Measurements from ENCODE around the gene KIRREL3. TPM values are rescaled to one million over a fixed set of nuclear protein-coding genes. Genes with fewer than 3 reads are reported as not detected.

The KIRREL3 gene
- total RNA-seq, 1 donor: 0.45 TPM

DNA sequence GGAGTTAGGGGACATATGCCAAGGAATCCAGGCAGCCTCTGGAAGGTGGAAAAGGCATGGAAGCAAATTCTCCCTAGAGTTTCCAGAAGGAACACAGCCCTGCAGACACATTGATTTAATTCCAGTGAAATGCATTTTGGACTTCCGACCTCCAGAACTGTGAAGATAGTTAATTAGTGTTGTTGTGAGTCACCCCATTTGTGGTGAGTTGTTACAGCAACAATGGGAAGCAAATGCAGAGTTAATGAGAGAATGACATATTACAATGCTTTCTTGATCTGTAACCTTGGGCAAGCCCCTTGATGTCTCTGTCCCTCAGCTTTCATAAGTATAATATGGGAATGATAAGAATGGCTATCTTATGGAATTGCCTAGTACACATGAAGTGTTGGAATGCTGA lies 178.7 kb downstream of the KIRREL3 start:
- H3K4me3 ChIP-seq (ENCODE audit: low read depth, low read length): no peak overlapping the region
- DNase-seq (ENCODE audit: low read depth): no peak

GRCh38 chr11:126819194-126819593 lies 181.4 kb downstream of the KIRREL3 start:
- no peak for DNase-seq (ENCODE audit: low read depth)
- TF ChIP-seq, protein P1, sequence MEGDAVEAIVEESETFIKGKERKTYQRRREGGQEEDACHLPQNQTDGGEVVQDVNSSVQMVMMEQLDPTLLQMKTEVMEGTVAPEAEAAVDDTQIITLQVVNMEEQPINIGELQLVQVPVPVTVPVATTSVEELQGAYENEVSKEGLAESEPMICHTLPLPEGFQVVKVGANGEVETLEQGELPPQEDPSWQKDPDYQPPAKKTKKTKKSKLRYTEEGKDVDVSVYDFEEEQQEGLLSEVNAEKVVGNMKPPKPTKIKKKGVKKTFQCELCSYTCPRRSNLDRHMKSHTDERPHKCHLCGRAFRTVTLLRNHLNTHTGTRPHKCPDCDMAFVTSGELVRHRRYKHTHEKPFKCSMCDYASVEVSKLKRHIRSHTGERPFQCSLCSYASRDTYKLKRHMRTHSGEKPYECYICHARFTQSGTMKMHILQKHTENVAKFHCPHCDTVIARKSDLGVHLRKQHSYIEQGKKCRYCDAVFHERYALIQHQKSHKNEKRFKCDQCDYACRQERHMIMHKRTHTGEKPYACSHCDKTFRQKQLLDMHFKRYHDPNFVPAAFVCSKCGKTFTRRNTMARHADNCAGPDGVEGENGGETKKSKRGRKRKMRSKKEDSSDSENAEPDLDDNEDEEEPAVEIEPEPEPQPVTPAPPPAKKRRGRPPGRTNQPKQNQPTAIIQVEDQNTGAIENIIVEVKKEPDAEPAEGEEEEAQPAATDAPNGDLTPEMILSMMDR (IDR thresholded peaks at IDR 0.05; ENCODE audit: insufficient read depth, low read length): no peak
- H3K4me3 ChIP-seq (ENCODE audit: low read depth, low read length): no peak overlapping the region

More for the DNA sequence above, 178.7 kb downstream of the KIRREL3 start:
- TF ChIP-seq, protein P1 (IDR thresholded peaks at IDR 0.05; ENCODE audit: insufficient read depth, low read length): no peak

DNA sequence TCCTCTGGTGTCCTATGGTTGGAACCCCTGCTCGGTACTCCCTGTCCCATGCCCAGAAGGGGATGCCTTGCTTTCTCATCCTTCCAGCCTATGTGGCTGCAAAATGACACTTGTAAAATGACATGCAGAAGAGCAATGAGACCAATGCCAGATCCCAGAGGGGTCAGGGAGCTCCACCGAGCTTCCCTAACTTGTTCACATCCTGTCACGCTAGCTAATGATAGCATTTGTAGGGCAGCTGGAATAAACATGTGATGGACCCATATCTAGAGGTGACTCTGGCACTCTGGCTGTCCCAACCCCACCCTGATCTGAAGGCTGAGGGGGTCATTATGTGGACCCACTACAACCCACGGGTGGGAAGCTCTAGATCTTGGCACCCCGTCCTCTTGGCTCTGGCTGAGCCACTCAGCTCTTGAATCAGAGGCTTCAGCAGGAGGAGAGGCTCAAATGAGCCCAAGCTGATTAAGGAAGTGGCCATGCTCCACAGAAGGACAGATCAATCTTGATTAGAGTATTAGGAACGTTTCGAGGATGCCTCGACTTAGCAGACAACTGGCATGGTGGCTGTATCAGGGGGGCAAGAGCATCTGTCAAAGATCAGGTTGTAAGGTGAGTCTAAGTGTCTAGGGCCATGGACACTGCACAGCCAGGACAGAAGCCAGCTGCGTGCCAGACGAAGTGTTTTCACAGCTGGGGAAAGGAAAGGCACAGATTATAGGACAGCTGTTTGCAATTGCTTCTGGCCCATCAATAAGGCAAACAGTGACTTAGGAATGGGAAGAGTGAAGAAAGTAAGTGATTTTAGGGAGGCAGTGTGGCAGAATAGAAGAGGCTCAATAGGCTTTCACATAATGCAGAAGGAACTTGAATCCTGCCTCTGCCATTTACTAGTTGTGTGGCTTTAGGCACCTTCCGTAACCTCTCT lies 182.8 kb downstream of the KIRREL3 start:
- TF ChIP-seq, protein P1 (IDR thresholded peaks at IDR 0.05; ENCODE audit: insufficient read depth, low read length): no peak
- no peak for DNase-seq (ENCODE audit: low read depth)
- H3K4me3 ChIP-seq (ENCODE audit: low read depth, low read length): no peak overlapping the region

- no peak for DNase-seq (ENCODE audit: low read depth)
- H3K4me3 ChIP-seq (ENCODE audit: low read depth, low read length): no peak overlapping the region
- TF ChIP-seq, protein P1 (IDR thresholded peaks at IDR 0.05; ENCODE audit: insufficient read depth, low read length): no peak
Measured at GRCh38 chr11:126817096-126817495, 183.5 kb downstream of the KIRREL3 start.

DNA sequence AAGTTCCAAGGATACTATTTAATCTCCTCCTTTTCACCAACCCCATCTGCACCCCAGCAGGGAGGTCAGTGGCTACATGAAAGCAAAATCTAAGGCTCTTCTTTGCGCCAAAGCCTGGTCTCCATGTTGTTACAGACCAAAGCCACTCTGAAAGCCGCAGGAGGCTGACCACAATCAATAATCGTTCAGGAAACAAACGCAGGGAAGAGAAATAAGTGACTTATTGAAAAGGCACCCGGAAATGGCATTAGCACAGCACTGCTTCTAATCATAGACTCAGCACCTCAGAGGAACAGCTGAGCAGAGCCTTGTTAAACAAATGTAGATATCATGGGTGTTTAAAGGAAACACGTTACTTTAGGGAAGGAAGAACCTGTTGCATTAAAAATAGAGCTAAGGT lies 183.9 kb downstream of the KIRREL3 start:
- no peak overlapping the region for H3K4me3 ChIP-seq (ENCODE audit: low read depth, low read length)
- no peak for DNase-seq (ENCODE audit: low read depth)
- TF ChIP-seq, protein P1 (IDR thresholded peaks at IDR 0.05; ENCODE audit: insufficient read depth, low read length): no peak

DNA sequence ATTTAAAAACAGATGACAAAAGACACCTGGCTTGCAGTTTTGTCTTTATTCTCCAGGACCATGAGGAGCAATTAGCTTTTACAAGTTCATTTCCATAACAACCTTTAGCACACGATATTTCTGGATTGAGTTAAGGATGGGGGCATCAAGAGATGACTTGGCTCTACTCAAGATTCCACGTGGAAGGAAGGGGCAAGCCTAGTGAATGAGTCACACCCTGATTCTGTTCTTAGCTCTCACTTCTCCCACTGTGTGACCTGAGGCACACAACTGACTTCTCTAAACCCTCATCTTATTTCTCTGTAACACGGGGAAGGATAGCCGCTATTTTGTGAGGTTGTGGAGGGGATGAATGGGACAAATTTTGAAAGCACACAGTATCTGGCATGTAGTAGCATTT lies 185.5 kb downstream of the KIRREL3 start:
- H3K4me3 ChIP-seq (ENCODE audit: low read depth, low read length): no peak overlapping the region
- DNase-seq (ENCODE audit: low read depth): peak; percentile 12
- TF ChIP-seq, protein P1 (IDR thresholded peaks at IDR 0.05; ENCODE audit: insufficient read depth, low read length): no peak
